H1 (cell line): ENCODE measurements around the gene TMBIM1. TPM values are rescaled to one million over a fixed set of nuclear protein-coding genes. Genes with fewer than 3 reads are reported as not detected.

Experiments
- BCL11A ChIP-seq, 2 experiments: IDR thresholded peaks; one replicate each; pipeline ENCODE4 v1.6.1; 2011; ENCODE audit warnings: low read depth in 2 of 2, low read length in 2 of 2, mild to moderate bottlenecking in 2 of 2
- EP300 ChIP-seq, 2 experiments: IDR thresholded peaks; 1 replicate in 1 of 2; 2 replicates in 1 of 2; pipeline ENCODE4 v1.6.1; 2011 to 2012; ENCODE audit warnings: low read depth in 2 of 2, low read length in 2 of 2, mild to moderate bottlenecking in 2 of 2, borderline replicate concordance in 1 of 2, inconsistent platforms in 1 of 2, moderate library complexity in 1 of 2
- JUN ChIP-seq: IDR thresholded peaks from 2 replicates; pipeline ENCODE4 v1.6.1; 2011; ENCODE audit warnings: low read depth, mild to moderate bottlenecking, improper control_type of control experiment, low read length
- SIN3A ChIP-seq, 2 experiments: IDR thresholded peaks in 1 of 2; conservative IDR thresholded peaks in 1 of 2; 2 replicates each; pipeline ENCODE4 v1.6.1; 2011 to 2012; ENCODE audit warnings: low read length in 2 of 2, improper control_type of control experiment in 1 of 2, low read depth in 1 of 2, mild to moderate bottlenecking in 1 of 2
- TAF1 ChIP-seq: IDR thresholded peaks from 2 replicates; pipeline ENCODE4 v1.6.1; 2011; ENCODE audit warnings: mild to moderate bottlenecking, low read depth, low read length
- polyA plus RNA-seq, 7 experiments: library from polyadenylated mRNA; depleted of rRNA in 3 of 7; stranded (reverse) in 5 of 7; unstranded in 2 of 7; fragments of >200 nt in 5 of 7; fragments of 200-250 nt in 2 of 7; gene quantifications; 1 replicate in 5 of 7; 2 replicates in 1 of 7; 4 replicates in 1 of 7; pipeline versions ENCODE4 v1.2.1 to v1.2.3, GENCODE V29; 2011 to 2013; ENCODE audit warnings: missing spikeins in 2 of 7, mixed read lengths in 2 of 7
- total RNA-seq: library from RNA; stranded (reverse); fragmentation: NEBNext Ultra II Directional; extraction: Animal tissue kit (Norgen Biotek cat#: 25700); gene quantifications from 2 replicates; pipeline ENCODE4 v1.2.1, GENCODE V29; 2021
- TF ChIP-seq, protein P1 (sequence below): IDR thresholded peaks from 2 replicates; pipeline ENCODE4 v1.6.1; 2012; ENCODE audit warnings: inconsistent platforms

Gene TMBIM1
- total and polyA plus RNA-seq, 2 of the 8 experiments (the other 6 are each of a cell fraction or from before 2014, with no cell fraction given), result 22.1 to 36.8 TPM

- TF ChIP-seq SIN3A (conservative IDR thresholded peaks at IDR 0.05 in 1 of 2, IDR thresholded peaks at IDR 0.05 in 1 of 2; ENCODE audit: low read depth in 1 of 2, low read length in 2 of 2) (no peak), TAF1 (no peak), EP300 (IDR thresholded peaks at IDR 0.05; ENCODE audit: borderline replicate concordance in 1 of 2, low read depth in 2 of 2, low read length in 2 of 2) (no peak), JUN (no peak), BCL11A (IDR thresholded peaks at IDR 0.05; ENCODE audit: low read depth in 2 of 2, low read length in 2 of 2) (no peak)
- TF ChIP-seq, protein P1, sequence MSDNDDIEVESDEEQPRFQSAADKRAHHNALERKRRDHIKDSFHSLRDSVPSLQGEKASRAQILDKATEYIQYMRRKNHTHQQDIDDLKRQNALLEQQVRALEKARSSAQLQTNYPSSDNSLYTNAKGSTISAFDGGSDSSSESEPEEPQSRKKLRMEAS, result no peak
These were observed 20.3 kb downstream of the TMBIM1 start (continued) for GRCh38 chr2:218271865-218272530.
